Dedifferentiated amniotic fluid mesenchymal stem cell (primary cell): Measurements from ENCODE around the gene STARD3.

Experiments
- DNase-seq: peaks from one replicate; pipeline ENCODE4 v3.0.0-alpha.2; 2016; ENCODE audit errors: extremely low spot score

Gene STARD3

GRCh38 chr17:39672522-39673334 lies 35.8 kb downstream of the STARD3 start:
- DNase-seq: no peak

- DNase-seq: no peak
Measured at GRCh38 chr17:39673335-39674081, 36.6 kb downstream of the STARD3 start.

DNA sequence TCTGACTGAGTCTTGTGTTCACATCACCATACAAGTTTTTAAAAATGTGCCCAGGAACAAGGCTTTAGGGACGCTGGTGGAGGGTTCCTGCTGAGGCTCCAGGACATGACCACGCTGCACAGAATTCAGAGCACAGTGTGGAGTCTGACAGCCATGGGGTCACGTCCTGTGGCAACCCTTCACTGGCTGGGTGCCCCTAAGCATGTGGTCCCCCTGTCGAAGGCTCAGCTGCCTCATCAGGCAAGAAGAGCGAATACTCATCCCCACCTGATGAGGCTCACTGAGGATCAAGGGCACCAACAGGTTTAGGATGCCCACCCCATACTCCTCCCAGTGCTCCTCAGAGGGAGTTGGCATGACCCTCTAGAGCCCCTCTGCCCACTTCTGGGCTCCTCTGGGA lies 37.2 kb downstream of the STARD3 start:
- no peak for DNase-seq

- DNase-seq: no peak
Measured at GRCh38 chr17:39674702-39675389, 37.9 kb downstream of the STARD3 start.

DNA sequence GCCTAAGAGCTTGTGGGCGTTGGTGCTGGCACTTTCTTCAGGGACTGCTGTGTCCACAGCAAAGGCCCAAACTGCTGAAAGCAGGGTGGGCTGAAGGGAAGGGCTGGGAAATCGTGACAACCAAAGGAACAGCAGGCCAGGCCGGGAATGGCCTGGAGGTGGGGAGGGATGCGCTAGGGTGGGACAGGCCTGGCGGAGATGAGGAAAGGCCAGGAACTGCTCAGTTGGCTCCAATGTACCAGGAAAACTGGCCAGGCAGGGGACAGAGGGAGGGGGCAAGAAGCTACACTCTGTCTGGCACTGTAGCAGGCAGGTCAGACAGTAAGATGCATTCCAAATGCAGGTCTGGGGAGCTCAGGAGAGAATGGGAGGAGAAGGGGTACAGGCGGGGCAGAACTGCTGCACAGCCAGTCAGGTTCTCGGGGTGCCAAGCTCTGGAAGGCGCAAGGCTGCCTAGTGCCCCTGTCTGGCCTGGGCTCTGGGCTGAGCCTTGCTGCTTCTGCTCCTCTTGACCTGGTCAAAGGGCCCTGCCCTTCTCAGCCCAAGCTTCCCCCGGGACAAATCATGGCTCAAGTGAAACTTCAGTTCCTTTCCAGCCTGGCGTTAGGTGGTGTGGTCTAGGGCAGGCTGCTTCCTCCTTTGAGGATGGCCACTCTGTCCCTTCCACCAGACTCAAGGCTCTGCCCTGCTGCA lies 38.6 kb downstream of the STARD3 start:
- DNase-seq: no peak

DNA sequence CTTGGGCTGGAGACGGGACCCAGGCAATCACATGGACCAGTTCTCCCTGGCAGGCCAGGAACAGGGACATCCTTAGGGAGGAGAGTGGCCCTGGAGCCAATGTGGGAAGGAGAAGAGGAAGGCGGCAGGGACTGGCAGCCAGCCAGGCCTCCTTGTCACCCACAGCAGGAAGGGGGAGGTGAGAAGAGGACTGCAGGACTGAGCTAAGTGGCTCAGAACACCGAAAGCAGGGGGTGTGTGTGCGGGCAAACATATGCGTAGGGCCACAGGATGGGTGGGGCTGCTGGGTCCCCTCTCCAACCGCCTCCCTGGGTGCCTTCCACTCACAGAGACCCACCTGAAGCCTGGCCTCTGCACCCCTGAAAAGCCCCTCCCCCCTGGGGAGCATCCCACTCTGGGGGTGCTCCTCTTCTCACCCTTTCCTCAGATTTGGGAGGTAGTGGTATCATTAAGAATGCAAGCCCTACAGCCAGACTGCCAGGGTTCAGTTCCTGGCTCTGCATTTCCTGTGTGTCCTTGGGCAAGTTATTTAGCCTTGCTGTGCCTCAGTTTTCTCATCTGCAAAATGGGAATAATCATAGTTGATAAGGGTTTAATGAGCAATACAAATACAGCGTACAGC lies 39.4 kb downstream of the STARD3 start:
- DNase-seq: no peak

DNA sequence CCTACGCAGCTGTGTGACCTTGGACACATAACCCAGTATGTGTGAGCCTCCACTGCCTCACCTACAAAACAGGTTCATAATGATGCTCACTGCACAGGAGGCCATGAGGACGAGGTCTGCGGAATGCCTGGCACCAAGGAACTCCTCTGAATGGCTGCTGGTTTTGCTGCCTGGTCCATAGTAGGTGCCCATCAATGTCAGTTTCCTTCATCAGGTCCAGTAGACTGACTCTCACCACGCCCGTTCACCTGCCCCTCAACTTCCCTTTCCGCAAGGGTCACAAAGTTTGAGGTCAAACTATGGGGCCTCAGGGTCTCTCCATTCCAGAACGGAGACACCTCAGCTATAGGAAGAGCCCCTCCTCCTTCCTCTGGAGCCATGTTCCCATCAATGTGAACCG lies 40.1 kb downstream of the STARD3 start:
- no peak for DNase-seq

GRCh38 chr17:39677542-39678339 lies 40.8 kb downstream of the STARD3 start:
- no peak for DNase-seq

- no peak for DNase-seq
Measured at GRCh38 chr17:39678340-39679116, 41.6 kb downstream of the STARD3 start.

GRCh38 chr17:39679521-39680192 lies 42.7 kb downstream of the STARD3 start:
- no peak for DNase-seq

DNA sequence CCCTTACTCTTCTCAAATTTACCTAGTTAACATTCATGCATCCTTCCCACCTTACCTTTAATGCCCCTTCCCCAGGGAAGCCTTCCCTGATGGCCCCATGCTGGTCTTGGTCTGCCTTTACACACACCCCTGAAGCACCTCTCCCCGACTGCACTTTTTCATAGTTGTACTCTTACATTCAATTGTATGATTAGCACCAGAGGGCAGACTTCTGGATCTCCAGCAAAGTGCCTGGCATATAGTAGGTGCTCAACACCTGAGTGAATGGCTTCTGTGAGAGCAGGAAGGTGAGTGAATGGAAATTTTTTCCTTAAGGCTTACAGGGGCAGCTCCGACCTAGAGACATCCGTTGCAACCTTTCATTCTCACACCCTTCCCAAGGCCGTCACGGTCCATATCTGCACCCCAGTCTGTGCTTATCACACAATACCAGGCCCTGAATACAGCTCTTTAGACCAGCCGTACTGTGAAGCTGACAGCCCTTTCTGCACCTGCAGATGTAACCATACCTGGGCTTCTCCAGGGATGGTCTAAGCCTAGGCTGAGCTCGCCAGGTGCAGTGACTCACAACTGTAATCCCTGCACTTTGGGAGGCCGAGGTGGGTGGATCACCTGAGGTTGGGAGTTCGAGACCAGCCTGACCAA lies 46.5 kb downstream of the STARD3 start:
- DNase-seq: no peak

DNA sequence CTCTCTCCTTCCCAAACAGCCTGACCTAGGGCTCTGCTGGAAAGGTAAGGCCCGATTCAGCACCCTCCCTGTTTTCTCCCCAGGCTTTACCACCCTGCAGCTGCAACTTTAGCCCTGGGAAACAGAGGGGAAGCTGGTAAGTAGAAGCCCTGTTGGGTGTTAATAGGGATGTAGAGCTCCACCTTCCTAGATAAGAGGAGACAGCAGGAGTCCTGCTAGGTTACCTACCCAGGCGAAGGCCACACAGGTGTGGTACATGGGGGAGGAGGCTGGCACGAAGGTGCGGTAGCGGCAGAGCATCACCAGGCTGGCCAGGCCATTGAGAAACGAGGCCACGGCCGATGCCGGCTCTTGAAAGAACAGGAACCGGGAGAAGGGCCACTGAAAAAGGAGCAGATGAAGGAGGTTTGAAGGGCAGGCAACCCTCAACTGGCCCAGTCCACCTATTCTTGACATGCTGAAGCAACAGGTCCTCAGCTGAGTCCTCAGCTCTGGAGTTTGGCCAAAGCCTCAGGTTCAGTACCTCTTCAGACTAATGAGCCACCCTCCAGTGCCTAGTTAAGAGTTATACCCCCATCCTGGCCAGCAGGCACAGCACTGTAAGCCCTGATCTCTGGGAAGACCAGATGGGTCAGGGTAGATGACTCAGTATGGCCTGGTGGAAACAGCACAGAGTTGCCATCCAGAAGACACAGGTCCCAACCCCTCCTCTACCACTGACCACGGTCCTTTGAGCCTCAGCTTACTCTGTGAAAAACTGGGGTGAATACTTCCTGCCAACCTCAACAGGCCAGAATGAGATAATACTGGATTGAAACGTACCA lies 47.6 kb downstream of the STARD3 start:
- no peak for DNase-seq

GRCh38 chr17:39687101-39687545 lies 50.2 kb downstream of the STARD3 start:
- DNase-seq: no peak

DNA sequence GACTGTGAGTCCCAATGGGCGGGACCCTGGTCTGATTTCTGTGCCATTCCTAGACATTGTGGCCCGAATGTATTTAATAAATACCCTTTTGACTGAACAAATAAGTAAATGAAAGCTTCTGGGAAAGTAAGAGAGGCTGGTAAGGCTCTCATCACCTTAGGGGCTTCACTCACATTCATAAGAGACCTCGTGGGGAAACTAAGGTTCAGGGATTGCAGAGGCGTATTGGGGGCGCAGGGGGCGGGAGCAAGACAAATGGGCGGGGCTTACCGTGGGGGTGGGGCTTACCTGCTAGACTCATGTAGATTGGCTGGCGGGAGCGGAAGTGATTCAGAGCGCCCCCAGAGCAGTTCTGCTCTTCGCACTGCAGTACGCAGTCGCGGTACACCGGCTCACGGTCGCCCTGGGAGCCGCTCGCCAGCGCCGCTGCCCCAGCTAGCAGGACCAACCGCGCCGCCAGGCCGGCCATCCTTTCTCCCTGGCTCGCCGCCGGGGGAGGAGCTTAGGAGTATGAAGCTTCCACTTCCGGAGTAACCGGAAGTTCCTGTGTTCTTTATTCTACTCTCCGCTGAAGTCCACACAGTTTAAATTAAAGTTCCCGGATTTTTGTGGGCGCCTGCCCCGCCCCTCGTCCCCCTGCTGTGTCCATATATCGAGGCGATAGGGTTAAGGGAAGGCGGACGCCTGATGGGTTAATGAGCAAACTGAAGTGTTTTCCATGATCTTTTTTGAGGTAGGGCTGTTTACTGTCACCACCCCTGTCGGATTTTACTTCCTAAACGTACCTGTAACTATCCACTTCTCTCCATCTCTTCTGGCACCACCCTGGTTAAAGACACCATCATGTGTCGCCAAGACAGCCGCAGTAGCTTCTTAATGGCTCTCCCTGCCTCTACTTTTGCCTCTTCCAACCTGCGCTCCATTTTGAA lies 50.9 kb downstream of the STARD3 start, which contains the start of gene PGAP3:
Gene PGAP3 (minus strand): TSS at position 512 of the 929 bp plus-strand sequence. CDS start 43 bp downstream, at position 469.
- peak; percentile 73 for DNase-seq

DNA sequence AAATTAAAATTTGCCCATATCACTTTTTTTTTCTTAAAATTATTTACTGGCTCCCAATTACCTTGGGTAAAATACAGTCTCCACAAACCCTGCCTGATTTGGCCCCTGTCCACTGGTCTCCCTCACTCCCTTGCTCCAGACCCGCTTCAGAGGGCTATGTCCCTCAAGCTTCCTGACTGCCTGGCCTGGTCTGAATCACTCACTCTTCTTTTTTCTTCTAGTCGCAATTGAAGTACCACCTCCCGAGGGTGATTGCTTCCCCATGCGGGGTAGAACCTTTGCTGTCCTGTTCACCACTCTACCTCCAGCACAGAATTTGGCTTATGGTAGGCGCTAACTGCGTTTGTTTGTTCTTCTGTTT lies 51.5 kb downstream of the STARD3 start:
- DNase-seq: no peak

- no peak for DNase-seq
Measured at GRCh38 chr17:39688945-39689344, 52.0 kb downstream of the STARD3 start.

DNA sequence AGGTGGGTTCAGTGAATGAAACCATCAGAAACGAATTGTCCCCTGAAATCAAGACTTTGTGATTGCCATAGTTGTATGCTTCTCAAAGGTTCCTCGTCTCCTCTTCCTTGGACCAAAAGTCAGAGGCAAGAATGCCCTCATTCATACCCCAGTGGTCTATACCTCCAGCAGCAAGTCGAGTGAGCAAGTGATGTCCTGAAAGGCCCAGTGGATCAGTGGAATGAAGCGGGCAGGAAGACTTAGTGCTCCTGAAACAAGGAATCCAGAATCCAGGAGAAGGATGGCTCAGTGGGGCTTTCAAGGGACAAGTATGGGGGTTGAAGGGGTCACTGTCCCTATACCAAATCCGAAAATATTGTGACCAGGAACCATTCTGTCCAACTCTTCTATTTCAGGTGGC lies 57.6 kb downstream of the STARD3 start:
- no peak for DNase-seq
